NCI-H146 treated with DMSO at 0.1 percent for 48 hours (cell line): ENCODE results near the gene EXOC6.

ENCODE experiments used
- DNase-seq: peaks from one replicate; lab custom pipeline; 2025; ENCODE audit not compliant: unreplicated experiment; lab: John Stamatoyannopoulos, UW

The EXOC6 gene

GRCh38 chr10:92832121-92832520 is 16.2 kb upstream of the EXOC6 start:
- DNase-seq = no peak

GRCh38 chr10:92832998-92833650 is 15.2 kb upstream of the EXOC6 start:
- no peak for DNase-seq

- DNase-seq = no peak
These were observed 14.0 kb upstream of the EXOC6 start for GRCh38 chr10:92834331-92834730.

- DNase-seq = no peak
These were observed 13.3 kb upstream of the EXOC6 start for GRCh38 chr10:92834986-92835385.

- no peak for DNase-seq
These were observed 10.9 kb upstream of the EXOC6 start for GRCh38 chr10:92837456-92837855.

GRCh38 chr10:92839191-92840085 is 8.9 kb upstream of the EXOC6 start:
- DNase-seq = peak; percentile 23

- no peak for DNase-seq
These were observed 3.6 kb upstream of the EXOC6 start for GRCh38 chr10:92844746-92845145.

- DNase-seq = no peak
These were observed 2.4 kb upstream of the EXOC6 start for GRCh38 chr10:92845921-92846320.

- DNase-seq = no peak
These were observed 2.0 kb upstream of the EXOC6 start for GRCh38 chr10:92846344-92846743.

- no peak for DNase-seq
These were observed 1.5 kb upstream of the EXOC6 start for GRCh38 chr10:92846854-92847201.

GRCh38 chr10:92847202-92847864 is 987 bp upstream of the EXOC6 start:
- DNase-seq = no peak

GRCh38 chr10:92848037-92848440 is 281 bp upstream of the EXOC6 start:
- DNase-seq = no peak

- DNase-seq = peak; percentile 11
These were observed 860 bp downstream of the EXOC6 start for GRCh38 chr10:92849234-92849525.

- no peak for DNase-seq
These were observed 1.3 kb downstream of the EXOC6 start for GRCh38 chr10:92849576-92850090.

GRCh38 chr10:92850185-92850584 is 1.9 kb downstream of the EXOC6 start:
- no peak for DNase-seq

- DNase-seq = no peak
These were observed 2.7 kb downstream of the EXOC6 start for GRCh38 chr10:92851003-92851402.

GRCh38 chr10:92855560-92855959 is 7.2 kb downstream of the EXOC6 start:
- DNase-seq = no peak

- DNase-seq = no peak
These were observed 9.7 kb downstream of the EXOC6 start for GRCh38 chr10:92857904-92858514.

- DNase-seq = no peak
These were observed 18.9 kb downstream of the EXOC6 start for GRCh38 chr10:92867235-92867634.

- DNase-seq = no peak
These were observed 19.7 kb downstream of the EXOC6 start for GRCh38 chr10:92868036-92868435.

- no peak for DNase-seq
These were observed 20.2 kb downstream of the EXOC6 start for GRCh38 chr10:92868557-92868956.

- DNase-seq = no peak
These were observed 24.7 kb downstream of the EXOC6 start for GRCh38 chr10:92873029-92873428.
